OCI-LY1 (cell line): ENCODE data around the gene STRIP2.

Source experiments
- H2AFZ ChIP-seq: fragments of 200-600 bp; sonication (generic), shearing (Covaris generic); 2 replicates; pipeline ENCODE4 v1.6.0; 2014; ENCODE audit warnings: antibody characterized with exemption, mild to moderate bottlenecking, low read length
- H3F3A ChIP-seq: fragments of 200-600 bp; sonication (generic), shearing (Covaris generic); 2 replicates; pipeline ENCODE4 v1.6.0; 2014; ENCODE audit warnings: mild to moderate bottlenecking, antibody characterized with exemption, low read length, moderate library complexity; ENCODE audit not compliant: insufficient read depth
- H3K27ac ChIP-seq: fragments of 200-600 bp; sonication (generic); 2 replicates; pipeline ENCODE4 v1.5.1; 2014; ENCODE audit warnings: low read length, mixed run types, mild to moderate bottlenecking, low read depth; ENCODE audit not compliant: poor library complexity, severe bottlenecking
- H3K27me3 ChIP-seq: fragments of 200-600 bp; sonication (generic); 2 replicates; pipeline ENCODE4 v1.6.0; 2014; ENCODE audit warnings: antibody characterized with exemption, mild to moderate bottlenecking, low read length, moderate library complexity; ENCODE audit not compliant: insufficient read depth
- H3K36me3 ChIP-seq: fragments of 200-600 bp; sonication (generic); 2 replicates; pipeline ENCODE4 v1.6.1; 2014; ENCODE audit warnings: mild to moderate bottlenecking, antibody characterized with exemption, low read length, moderate library complexity, mixed read lengths; ENCODE audit not compliant: insufficient read depth
- H3K4me1 ChIP-seq: fragments of 200-600 bp; sonication (generic); 2 replicates; pipeline ENCODE4 v1.5.1; 2014; ENCODE audit warnings: mild to moderate bottlenecking, low read length, moderate library complexity; ENCODE audit not compliant: insufficient read depth, severe bottlenecking
- H3K4me2 ChIP-seq: fragments of 200-600 bp; sonication (generic), shearing (Covaris generic); 2 replicates; pipeline ENCODE4 v1.6.1; 2014; ENCODE audit warnings: low read length
- H3K4me3 ChIP-seq: fragments of 200-600 bp; sonication (generic); 2 replicates; pipeline ENCODE4 v1.5.1; 2014; ENCODE audit warnings: low read length, low read depth, mild to moderate bottlenecking, mixed read lengths; ENCODE audit not compliant: poor library complexity, severe bottlenecking
- H3K79me2 ChIP-seq: fragments of 200-600 bp; shearing (Covaris generic); 2 replicates; pipeline ENCODE4 v1.6.1; 2016; ENCODE audit warnings: mixed run types, low read length, mixed read lengths; ENCODE audit not compliant: insufficient read depth
- H3K9ac ChIP-seq: fragments of 200-600 bp; sonication (generic), shearing (Covaris generic); 2 replicates; pipeline ENCODE4 v1.6.1; 2014; ENCODE audit warnings: mild to moderate bottlenecking, low read length, mixed read lengths
- H3K9me2 ChIP-seq: fragments of 200-600 bp; sonication (generic), shearing (Covaris generic); 2 replicates; pipeline ENCODE4 v1.6.1; 2014; ENCODE audit warnings: low read depth, mild to moderate bottlenecking, low read length, mixed read lengths
- H3K9me3 ChIP-seq: fragments of 200-600 bp; shearing (Covaris generic); 2 replicates; pipeline ENCODE4 v1.6.1; 2014; ENCODE audit warnings: low read length, mixed read lengths
- H4K20me1 ChIP-seq: fragments of 200-600 bp; sonication (generic), shearing (Covaris generic); 2 replicates; pipeline ENCODE4 v1.6.0; 2016; ENCODE audit warnings: mild to moderate bottlenecking, low read length; ENCODE audit not compliant: insufficient read depth
- EZH2 ChIP-seq: fragments of 200-600 bp; sonication (generic), shearing (Covaris generic); IDR thresholded peaks from 2 replicates; pipeline ENCODE4 v1.8.0; 2017; ENCODE audit warnings: borderline replicate concordance, mixed run types, mild to moderate bottlenecking, antibody characterized with exemption, low read length, moderate library complexity, mixed read lengths
- TF ChIP-seq, protein P1 (sequence below): fragments of 200-600 bp; sonication (generic), shearing (Covaris generic); IDR thresholded peaks from 2 replicates; pipeline ENCODE4 v1.5.1; 2017; ENCODE audit warnings: mild to moderate bottlenecking, antibody characterized with exemption, low read length, moderate library complexity, mixed read lengths

The STRIP2 gene

DNA sequence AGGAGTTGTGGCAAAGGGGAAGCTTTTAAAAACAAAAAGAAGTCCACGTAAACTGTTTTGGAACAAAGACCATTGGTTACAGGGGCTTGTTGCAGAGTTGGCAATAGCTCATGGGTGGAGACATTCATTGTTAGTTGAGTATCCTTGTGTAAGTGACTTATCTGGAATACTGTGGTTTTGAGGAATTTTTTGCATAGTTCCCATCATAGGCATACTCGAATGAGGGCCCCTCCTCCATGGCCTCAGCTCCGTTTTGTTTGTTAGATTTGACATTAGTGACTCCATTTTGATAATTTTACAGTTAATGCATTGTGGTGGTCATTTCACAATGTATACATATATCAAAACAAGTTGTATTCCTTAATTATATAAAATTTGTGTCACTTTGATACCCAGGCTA, 55.3 kb downstream of the STRIP2 start:
- H2AFZ ChIP-seq = no peak overlapping the region
- no peaks in the 10 kb centered on the region for H3K27me3 ChIP-seq
- peaks cover 11% of the 10 kb centered on the region for H3K4me1 ChIP-seq
- H3K9me3 ChIP-seq = no peaks in the 10 kb centered on the region; the same call in 1 of the 2 replicates
- no peak for TF ChIP-seq EZH2
- no peaks in the 10 kb centered on the region for H4K20me1 ChIP-seq
- no peaks in the 10 kb centered on the region for H3F3A ChIP-seq
- no peak overlapping the region for H3K9ac ChIP-seq
- no peak overlapping the region for H3K4me3 ChIP-seq
- no peak overlapping the region for H3K4me2 ChIP-seq
- H3K9me2 ChIP-seq = no peaks in the 10 kb centered on the region
- no peaks in the 10 kb centered on the region for H3K36me3 ChIP-seq
- H3K27ac ChIP-seq = no peak overlapping the region
- no peaks in the 10 kb centered on the region for H3K79me2 ChIP-seq

DNA sequence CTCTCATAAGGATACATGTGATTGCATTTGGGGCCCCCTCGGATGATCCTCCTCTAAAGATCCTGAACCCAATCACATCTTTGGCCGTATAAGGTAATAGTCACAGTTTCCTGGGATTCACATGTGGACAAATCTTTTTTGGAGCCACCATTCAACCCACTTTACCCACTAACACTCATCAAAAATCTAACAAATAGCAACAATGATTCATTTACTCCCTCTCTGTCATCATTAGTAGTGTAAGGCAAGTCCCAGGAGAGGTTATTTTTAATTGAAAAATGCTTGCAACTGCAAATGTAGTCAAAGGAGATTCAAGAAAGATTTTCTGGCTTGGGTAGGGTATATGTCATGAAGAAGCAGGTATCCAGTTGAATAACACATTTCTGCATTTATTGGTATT, 58.2 kb downstream of the STRIP2 start:
- no peak overlapping the region for H3K27ac ChIP-seq
- TF ChIP-seq, protein P1, sequence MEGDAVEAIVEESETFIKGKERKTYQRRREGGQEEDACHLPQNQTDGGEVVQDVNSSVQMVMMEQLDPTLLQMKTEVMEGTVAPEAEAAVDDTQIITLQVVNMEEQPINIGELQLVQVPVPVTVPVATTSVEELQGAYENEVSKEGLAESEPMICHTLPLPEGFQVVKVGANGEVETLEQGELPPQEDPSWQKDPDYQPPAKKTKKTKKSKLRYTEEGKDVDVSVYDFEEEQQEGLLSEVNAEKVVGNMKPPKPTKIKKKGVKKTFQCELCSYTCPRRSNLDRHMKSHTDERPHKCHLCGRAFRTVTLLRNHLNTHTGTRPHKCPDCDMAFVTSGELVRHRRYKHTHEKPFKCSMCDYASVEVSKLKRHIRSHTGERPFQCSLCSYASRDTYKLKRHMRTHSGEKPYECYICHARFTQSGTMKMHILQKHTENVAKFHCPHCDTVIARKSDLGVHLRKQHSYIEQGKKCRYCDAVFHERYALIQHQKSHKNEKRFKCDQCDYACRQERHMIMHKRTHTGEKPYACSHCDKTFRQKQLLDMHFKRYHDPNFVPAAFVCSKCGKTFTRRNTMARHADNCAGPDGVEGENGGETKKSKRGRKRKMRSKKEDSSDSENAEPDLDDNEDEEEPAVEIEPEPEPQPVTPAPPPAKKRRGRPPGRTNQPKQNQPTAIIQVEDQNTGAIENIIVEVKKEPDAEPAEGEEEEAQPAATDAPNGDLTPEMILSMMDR = no peak
- no peak for TF ChIP-seq EZH2
- H3K9me2 ChIP-seq = no peaks in the 10 kb centered on the region
- 0 out of 2 replicates have a peak, but pooled peaks cover 6% of the 10 kb centered on the region for H3K27me3 ChIP-seq
- no peak overlapping the region for H3K9ac ChIP-seq
- no peaks in the 10 kb centered on the region; the same call in 1 of the 2 replicates for H3K9me3 ChIP-seq
- H3K4me3 ChIP-seq = no peak overlapping the region
- no peaks in the 10 kb centered on the region for H4K20me1 ChIP-seq
- H3K36me3 ChIP-seq = no peaks in the 10 kb centered on the region
- H3K79me2 ChIP-seq = no peaks in the 10 kb centered on the region
- H2AFZ ChIP-seq = no peak overlapping the region
- H3K4me2 ChIP-seq = no peak overlapping the region
- H3K4me1 ChIP-seq = peaks cover 11% of the 10 kb centered on the region
- no peaks in the 10 kb centered on the region for H3F3A ChIP-seq

DNA sequence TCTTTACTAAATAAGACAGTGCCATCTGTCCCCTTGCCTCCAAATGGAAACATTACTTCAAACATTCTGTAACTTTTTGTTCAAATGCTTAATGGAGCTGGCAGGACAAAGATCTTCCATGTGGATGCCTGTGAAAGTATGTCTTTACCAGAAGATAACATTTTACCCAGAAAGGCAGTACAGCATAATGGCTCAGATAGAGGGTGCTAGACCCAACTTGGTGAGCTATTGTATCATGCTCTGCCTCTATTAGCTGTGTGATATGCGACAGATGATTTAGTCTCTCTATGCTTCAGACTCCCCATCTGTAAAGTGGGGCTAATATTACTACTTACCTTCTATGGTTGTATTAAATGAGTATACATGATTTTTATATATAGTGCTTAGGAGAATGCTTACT, 59.3 kb downstream of the STRIP2 start:
- H3K79me2 ChIP-seq = no peaks in the 10 kb centered on the region
- no peaks in the 10 kb centered on the region for H3F3A ChIP-seq
- H2AFZ ChIP-seq = no peak overlapping the region
- no peaks in the 10 kb centered on the region; the same call in 1 of the 2 replicates for H3K9me3 ChIP-seq
- H3K27me3 ChIP-seq = 0 out of 2 replicates have a peak, but pooled peaks cover 6% of the 10 kb centered on the region
- H4K20me1 ChIP-seq = no peaks in the 10 kb centered on the region
- no peak overlapping the region for H3K4me3 ChIP-seq
- H3K9me2 ChIP-seq = no peaks in the 10 kb centered on the region
- TF ChIP-seq, protein P1 = peak; percentile 61
- no peak for TF ChIP-seq EZH2
- no peak overlapping the region for H3K9ac ChIP-seq
- H3K4me2 ChIP-seq = no peak overlapping the region
- no peaks in the 10 kb centered on the region for H3K36me3 ChIP-seq
- peaks cover 11% of the 10 kb centered on the region for H3K4me1 ChIP-seq
- H3K27ac ChIP-seq = no peak overlapping the region

DNA sequence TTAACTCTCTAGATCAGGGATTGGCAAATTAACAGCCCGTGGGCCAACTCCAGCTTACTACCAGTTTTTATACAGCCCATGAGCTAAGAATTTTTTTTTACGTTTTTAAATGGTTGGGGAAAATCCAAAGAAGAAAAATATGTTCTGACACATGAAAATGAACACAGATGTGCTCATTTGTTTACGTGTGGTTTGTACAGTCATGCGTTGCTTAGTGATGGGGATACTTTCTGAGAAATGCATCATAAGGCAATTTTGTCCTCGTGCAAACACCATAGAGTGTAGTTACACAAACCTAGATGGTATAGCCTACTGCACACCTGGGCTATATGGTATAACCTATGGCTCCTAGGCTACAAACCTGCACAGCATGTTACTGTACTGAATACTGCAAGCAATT, 59.8 kb downstream of the STRIP2 start:
- Histone ChIP-seq H3K27ac (no peak overlapping the region), H2AFZ (no peak overlapping the region), H3K9me2 (no peaks in the 10 kb centered on the region), H3K79me2 (no peaks in the 10 kb centered on the region), H3K4me1 (peaks cover 11% of the 10 kb centered on the region), H3K36me3 (no peaks in the 10 kb centered on the region), H3K9me3 (no peaks in the 10 kb centered on the region; the same call in 1 of the 2 replicates), H3K9ac (no peak overlapping the region), H3K27me3 (0 out of 2 replicates have a peak, but pooled peaks cover 6% of the 10 kb centered on the region), H3K4me3 (no peak overlapping the region), H3K4me2 (no peak overlapping the region), H4K20me1 (no peaks in the 10 kb centered on the region), H3F3A (no peaks in the 10 kb centered on the region)
- TF ChIP-seq, protein P1 = no peak
- no peak for TF ChIP-seq EZH2
